Trophoblast cell (in vitro differentiated cells and primary cell): ENCODE measurements around the gene ZNF829.

Experiments used
- DNase-seq, 2 donors: peaks; one replicate each; pipeline ENCODE4 v3.0.0-alpha.2; 2016
- H2AFZ ChIP-seq: 2 replicates; pipeline ENCODE4 v1.6.1; 2013; ENCODE audit warnings: low read length, moderate library complexity, mild to moderate bottlenecking; ENCODE audit not compliant: insufficient read depth, poor library complexity
- H2AK5ac ChIP-seq: 2 replicates; pipeline ENCODE4 v1.6.1; 2013; ENCODE audit warnings: mild to moderate bottlenecking, low read length
- H2BK120ac ChIP-seq: 2 replicates; pipeline ENCODE4 v1.6.1; 2013; ENCODE audit warnings: low read length, mild to moderate bottlenecking, moderate library complexity; ENCODE audit not compliant: insufficient read depth, poor library complexity
- H2BK12ac ChIP-seq: 2 replicates; pipeline ENCODE4 v1.6.1; 2013; ENCODE audit warnings: mild to moderate bottlenecking, low read length, moderate library complexity
- H2BK5ac ChIP-seq: 2 replicates; pipeline ENCODE4 v1.6.1; 2013; ENCODE audit warnings: low read length, low read depth, moderate library complexity, mild to moderate bottlenecking; ENCODE audit not compliant: poor library complexity
- H3K14ac ChIP-seq: 2 replicates; pipeline ENCODE4 v1.6.1; 2013; ENCODE audit warnings: mild to moderate bottlenecking, low read length
- H3K18ac ChIP-seq: 2 replicates; pipeline ENCODE4 v1.6.1; 2013; ENCODE audit warnings: mild to moderate bottlenecking, low read length
- H3K23ac ChIP-seq: 2 replicates; pipeline ENCODE4 v1.6.1; 2013; ENCODE audit warnings: low read length
- H3K27ac ChIP-seq: 2 replicates; pipeline ENCODE4 v1.5.1; 2013; ENCODE audit warnings: low read depth, mild to moderate bottlenecking, inconsistent platforms, low read length, moderate library complexity
- H3K27me3 ChIP-seq: 2 replicates; pipeline ENCODE4 v1.6.1; 2013; ENCODE audit warnings: inconsistent platforms, mild to moderate bottlenecking, low read length, moderate library complexity; ENCODE audit not compliant: insufficient read depth
- H3K36me3 ChIP-seq, 2 experiments: 1 replicate in 1 of 2; 2 replicates in 1 of 2; pipeline ENCODE4 v1.6.1; 2013; ENCODE audit warnings: low read length in 2 of 2, mild to moderate bottlenecking in 2 of 2, moderate library complexity in 1 of 2; ENCODE audit not compliant: insufficient read depth in 2 of 2, control insufficient read depth in 1 of 2
- H3K4ac ChIP-seq: 2 replicates; pipeline ENCODE4 v1.6.1; 2013; ENCODE audit warnings: low read depth, mild to moderate bottlenecking, low read length, moderate library complexity
- H3K4me1 ChIP-seq, 2 experiments: 1 replicate in 1 of 2; 2 replicates in 1 of 2; pipeline ENCODE4 v1.6.1; 2013; ENCODE audit warnings: low read length in 2 of 2, mild to moderate bottlenecking in 2 of 2, moderate library complexity in 1 of 2; ENCODE audit not compliant: insufficient read depth in 2 of 2, control insufficient read depth in 1 of 2
- H3K4me2 ChIP-seq: 2 replicates; pipeline ENCODE4 v1.6.1; 2013; ENCODE audit warnings: inconsistent platforms, mild to moderate bottlenecking, low read length, moderate library complexity
- H3K4me3 ChIP-seq: 2 replicates; pipeline ENCODE4 v1.5.1; 2013; ENCODE audit warnings: mild to moderate bottlenecking, low read depth, low read length, inconsistent platforms
- H3K79me1 ChIP-seq: one replicate; pipeline ENCODE4 v1.6.1; 2013; ENCODE audit warnings: low read length
- H3K79me2 ChIP-seq: 2 replicates; pipeline ENCODE4 v1.6.1; 2013; ENCODE audit warnings: low read length, mild to moderate bottlenecking; ENCODE audit not compliant: control insufficient read depth, insufficient read depth, poor library complexity
- H3K9ac ChIP-seq: 2 replicates; pipeline ENCODE4 v1.6.1; 2013; ENCODE audit warnings: mild to moderate bottlenecking, low read length
- H3K9me3 ChIP-seq: 2 replicates; pipeline ENCODE4 v1.6.1; 2013; ENCODE audit warnings: low read depth, mild to moderate bottlenecking, control low read depth, inconsistent platforms, low read length; ENCODE audit not compliant: insufficient read depth
- H4K12ac ChIP-seq: 2 replicates; pipeline ENCODE4 v1.6.1; 2013; ENCODE audit warnings: low read depth, mild to moderate bottlenecking, low read length, moderate library complexity
- H4K8ac ChIP-seq: 2 replicates; pipeline ENCODE4 v1.6.1; 2013; ENCODE audit warnings: low read depth, mild to moderate bottlenecking, low read length, moderate library complexity
- H4K91ac ChIP-seq: one replicate; pipeline ENCODE4 v1.6.1; 2013; ENCODE audit warnings: low read depth, mild to moderate bottlenecking, low read length, moderate library complexity
- WGBS: extraction: QIAGEN DNeasy Blood & Tissue Kit; methylation state at CpG from one replicate; pipeline ENCODE4 v1.1.7; 2013; ENCODE audit warnings: missing lambda C conversion rate; ENCODE audit not compliant: insufficient read length, insufficient coverage; ENCODE audit errors: extremely low coverage; 5-methylcytosine and 5-hydroxymethylcytosine counted together

ZNF829 gene

DNA sequence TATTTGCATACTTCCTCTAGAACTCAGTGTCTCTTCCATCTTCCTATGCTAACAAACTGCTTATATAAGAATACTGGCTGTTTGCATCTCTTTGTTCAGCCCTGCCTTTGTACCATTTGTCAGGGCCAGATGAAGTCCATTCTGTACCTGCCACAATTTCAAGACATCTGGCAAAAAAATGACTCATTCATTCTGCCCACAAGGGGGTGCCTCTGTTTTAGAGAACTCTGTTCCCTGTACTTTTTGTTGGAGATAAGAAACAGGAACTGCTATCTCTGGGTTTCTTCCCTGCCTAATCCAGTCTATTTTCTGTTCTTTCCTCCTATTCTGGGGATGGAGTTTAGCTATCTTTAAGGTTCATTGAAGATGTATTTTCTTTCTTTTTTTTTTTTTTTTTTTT is 23.1 kb upstream of the ZNF829 start:
- Histone ChIP-seq H3K27me3 (no peaks in the 10 kb centered on the region), H3K4ac (no peak overlapping the region), H2BK12ac (no peak overlapping the region), H3K27ac (no peak overlapping the region), H2BK120ac (no peak overlapping the region), H2AK5ac (no peak overlapping the region), H4K91ac (no peak overlapping the region), H2BK5ac (no peak overlapping the region), H3K4me1 (no peaks in the 10 kb centered on the region), H2AFZ (no peak overlapping the region), H3K14ac (no peak overlapping the region), H3K79me1 (no peaks in the 10 kb centered on the region), H3K9me3 (peaks cover 2% of the 10 kb centered on the region), H3K23ac (no peak overlapping the region), H3K36me3 (peaks cover 2% of the 10 kb centered on the region in 2 experiments), H4K8ac (no peak overlapping the region), H3K9ac (no peak overlapping the region), H3K4me2 (no peak overlapping the region), H3K79me2 (no peaks in the 10 kb centered on the region), H3K4me3 (no peak overlapping the region), H3K18ac (no peak overlapping the region), H4K12ac (no peak overlapping the region)
- DNase-seq = peak in 1 of 2 donors; percentile 14

DNA sequence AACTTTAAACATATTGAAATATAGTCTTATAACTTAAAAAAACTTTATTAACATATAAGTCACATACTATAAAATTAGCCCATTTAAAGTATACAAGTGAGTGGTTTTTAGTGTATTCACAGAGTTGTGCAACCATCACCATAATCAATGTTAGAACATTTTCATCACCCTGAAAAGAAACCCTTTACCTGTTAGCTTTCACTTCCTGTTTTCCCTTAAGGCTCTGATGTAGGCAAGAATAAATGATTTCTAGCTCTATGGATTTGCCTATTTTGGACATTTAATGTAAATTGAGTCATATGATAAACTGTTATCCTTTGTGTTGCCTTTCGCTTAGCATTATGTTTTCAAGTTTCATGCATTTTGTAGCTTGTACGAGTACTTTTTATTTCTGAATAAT is 15.6 kb upstream of the ZNF829 start:
- no peak overlapping the region for H3K27ac ChIP-seq
- H3K79me2 ChIP-seq = no peaks in the 10 kb centered on the region
- H3K4ac ChIP-seq = no peak overlapping the region
- H3K4me3 ChIP-seq = no peak overlapping the region
- no peak overlapping the region for H3K23ac ChIP-seq
- H3K4me2 ChIP-seq = no peak overlapping the region
- H2BK120ac ChIP-seq = no peak overlapping the region
- H2BK5ac ChIP-seq = no peak overlapping the region
- H3K9ac ChIP-seq = no peak overlapping the region
- H3K36me3 ChIP-seq = peaks cover 3 to 4% of the 10 kb centered on the region in 2 experiments
- no peak overlapping the region for H3K14ac ChIP-seq
- no peak overlapping the region for H2BK12ac ChIP-seq
- H3K27me3 ChIP-seq = no peaks in the 10 kb centered on the region
- DNase-seq = no peak
- no peak overlapping the region for H2AFZ ChIP-seq
- no peaks in the 10 kb centered on the region for H3K4me1 ChIP-seq
- no peaks in the 10 kb centered on the region for H3K79me1 ChIP-seq
- H4K12ac ChIP-seq = no peak overlapping the region
- no CpG with 5 or more reads among the region's 2 CpGs for WGBS
- H3K18ac ChIP-seq = no peak overlapping the region
- peaks cover 4% of the 10 kb centered on the region for H3K9me3 ChIP-seq
- H4K8ac ChIP-seq = no peak overlapping the region
- no peak overlapping the region for H4K91ac ChIP-seq
- no peak overlapping the region for H2AK5ac ChIP-seq

DNA sequence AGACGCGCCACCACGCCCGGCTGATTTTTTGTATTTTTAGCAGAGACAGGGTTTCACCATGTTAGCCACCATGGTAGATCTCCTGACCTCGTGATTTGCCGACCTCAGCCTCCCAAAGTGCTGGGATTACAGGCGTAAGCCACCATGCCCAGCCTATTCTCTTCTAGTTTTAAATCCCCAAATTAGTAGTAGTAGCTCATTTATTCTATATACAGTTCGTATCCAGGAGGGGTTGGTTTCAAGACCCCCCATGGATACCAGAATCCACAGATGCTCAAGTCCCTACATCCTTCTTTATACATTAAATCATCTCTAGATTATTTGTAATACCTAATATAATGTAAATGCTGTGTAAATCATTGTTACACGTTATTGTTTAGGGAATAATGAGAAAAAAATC is 2.0 kb upstream of the ZNF829 start:
- H4K12ac ChIP-seq = no peak overlapping the region
- no peak overlapping the region for H2BK120ac ChIP-seq
- no peak overlapping the region for H2AK5ac ChIP-seq
- DNase-seq = no peak
- H3K18ac ChIP-seq = no peak overlapping the region
- peaks cover 5 to 11% of the 10 kb centered on the region in 2 experiments for H3K36me3 ChIP-seq
- no peak overlapping the region for H2AFZ ChIP-seq
- no peak overlapping the region for H2BK12ac ChIP-seq
- no peaks in the 10 kb centered on the region for H3K27me3 ChIP-seq
- H3K4me1 ChIP-seq = peaks cover 3 to 6% of the 10 kb centered on the region in 2 experiments
- H3K23ac ChIP-seq = no peak overlapping the region
- no peak overlapping the region for H4K91ac ChIP-seq
- no peak overlapping the region for H3K27ac ChIP-seq
- H2BK5ac ChIP-seq = no peak overlapping the region
- H3K4me3 ChIP-seq = no peak overlapping the region
- WGBS = no CpG with 5 or more reads among the region's 9 CpGs
- peaks cover 5% of the 10 kb centered on the region for H3K79me1 ChIP-seq
- peaks cover 7% of the 10 kb centered on the region for H3K9me3 ChIP-seq
- no peak overlapping the region for H3K4ac ChIP-seq
- no peak overlapping the region for H4K8ac ChIP-seq
- H3K4me2 ChIP-seq = no peak overlapping the region
- peaks cover 6% of the 10 kb centered on the region for H3K79me2 ChIP-seq
- H3K9ac ChIP-seq = no peak overlapping the region
- H3K14ac ChIP-seq = no peak overlapping the region

DNA sequence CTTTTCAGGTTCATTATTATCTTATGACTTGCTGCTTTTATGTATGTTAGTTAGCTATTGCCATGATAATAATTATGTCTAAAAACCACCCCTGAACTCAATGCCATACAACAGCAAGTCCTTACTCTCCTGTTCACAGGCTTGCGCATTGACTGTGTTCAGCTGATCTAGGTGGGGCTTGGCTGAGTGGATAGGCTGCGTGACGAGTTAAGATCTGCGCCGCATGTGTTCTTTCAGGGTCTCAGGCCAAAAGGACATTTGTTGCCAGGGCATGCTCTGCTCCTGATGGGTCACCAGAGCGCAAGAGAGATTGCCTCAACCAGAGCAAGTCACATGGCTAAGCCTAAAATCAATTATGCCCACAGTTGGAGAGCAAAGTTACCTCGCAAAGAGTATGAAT is 900 bp upstream of the ZNF829 start:
- Histone ChIP-seq H3K4me1 (peaks cover 3 to 6% of the 10 kb centered on the region in 2 experiments), H3K4me3 (no peak overlapping the region), H3K79me2 (peaks cover 6% of the 10 kb centered on the region), H3K23ac (no peak overlapping the region), H3K27ac (no peak overlapping the region), H3K79me1 (peaks cover 5% of the 10 kb centered on the region), H4K12ac (peak overlapping the region; percentile 52), H2AK5ac (no peak overlapping the region), H4K8ac (peak overlapping the region; percentile 53), H3K36me3 (peaks cover 3 to 7% of the 10 kb centered on the region in 2 experiments), H2BK5ac (no peak overlapping the region), H3K4ac (no peak overlapping the region), H3K9me3 (peaks cover 7% of the 10 kb centered on the region), H3K14ac (no peak overlapping the region), H2BK12ac (no peak overlapping the region), H3K9ac (no peak overlapping the region), H3K18ac (no peak overlapping the region), H3K27me3 (no peaks in the 10 kb centered on the region), H2BK120ac (no peak overlapping the region), H2AFZ (no peak overlapping the region), H4K91ac (no peak overlapping the region), H3K4me2 (peak overlapping the region; percentile 83)
- peak in 1 of 2 donors; percentile 0 for DNase-seq
- WGBS = no CpG with 5 or more reads among the region's 7 CpGs
